ENCODE results near the gene RNF10. TPM values are rescaled to one million over a fixed set of nuclear protein-coding genes. Genes with fewer than 3 reads are reported as not detected.

RNF10 gene
- total and polyA plus RNA-seq, 10 of the 15 experiments (the other 5 are each of a cell fraction or from before 2014, with no cell fraction given): 48.2 to 127 (median 64.5) TPM

DNA sequence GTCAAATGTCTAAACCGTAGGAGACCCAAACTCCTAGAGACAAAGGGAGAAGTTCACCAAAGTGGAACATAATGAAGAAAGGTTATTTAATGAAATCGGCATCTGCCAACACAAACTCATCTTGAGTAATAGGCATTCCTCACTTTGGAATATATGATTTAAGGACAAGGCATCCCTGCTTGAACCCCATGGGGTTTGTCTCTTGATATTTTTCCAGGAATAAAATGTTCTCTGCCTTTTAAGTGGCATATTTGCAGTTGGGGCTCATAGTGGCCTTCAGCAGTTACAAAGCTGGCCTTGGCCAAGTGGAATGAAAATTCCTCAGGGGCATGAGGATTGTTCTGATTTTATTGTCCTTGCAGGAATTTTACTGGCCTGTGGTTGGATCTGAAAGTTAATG lies 40.0 kb downstream of the RNF10 start (continued):
- TF ChIP-seq POLR2AphosphoS5 (IDR thresholded peaks at IDR 0.05; ENCODE audit: low read length) (no peak), CHD2 (IDR thresholded peaks at IDR 0.05; ENCODE audit: borderline replicate concordance, low read depth, low read length) (no peak), ZNF384 (IDR thresholded peaks at IDR 0.05; ENCODE audit: borderline replicate concordance, low read depth, low read length) (no peak), BCL11A (IDR thresholded peaks at IDR 0.05; ENCODE audit: low read depth, low read length) (no peak), WRNIP1 (IDR thresholded peaks at IDR 0.05; ENCODE audit: borderline replicate concordance, low read depth, low read length) (no peak), SMARCA5 (IDR thresholded peaks at IDR 0.05) (no peak), SRF (IDR thresholded peaks at IDR 0.05; ENCODE audit: low read depth in 2 of 2, low read length in 2 of 2) (no peak), HCFC1 (IDR thresholded peaks at IDR 0.05; ENCODE audit: low read length) (no peak)
- TF ChIP-seq, protein P1, sequence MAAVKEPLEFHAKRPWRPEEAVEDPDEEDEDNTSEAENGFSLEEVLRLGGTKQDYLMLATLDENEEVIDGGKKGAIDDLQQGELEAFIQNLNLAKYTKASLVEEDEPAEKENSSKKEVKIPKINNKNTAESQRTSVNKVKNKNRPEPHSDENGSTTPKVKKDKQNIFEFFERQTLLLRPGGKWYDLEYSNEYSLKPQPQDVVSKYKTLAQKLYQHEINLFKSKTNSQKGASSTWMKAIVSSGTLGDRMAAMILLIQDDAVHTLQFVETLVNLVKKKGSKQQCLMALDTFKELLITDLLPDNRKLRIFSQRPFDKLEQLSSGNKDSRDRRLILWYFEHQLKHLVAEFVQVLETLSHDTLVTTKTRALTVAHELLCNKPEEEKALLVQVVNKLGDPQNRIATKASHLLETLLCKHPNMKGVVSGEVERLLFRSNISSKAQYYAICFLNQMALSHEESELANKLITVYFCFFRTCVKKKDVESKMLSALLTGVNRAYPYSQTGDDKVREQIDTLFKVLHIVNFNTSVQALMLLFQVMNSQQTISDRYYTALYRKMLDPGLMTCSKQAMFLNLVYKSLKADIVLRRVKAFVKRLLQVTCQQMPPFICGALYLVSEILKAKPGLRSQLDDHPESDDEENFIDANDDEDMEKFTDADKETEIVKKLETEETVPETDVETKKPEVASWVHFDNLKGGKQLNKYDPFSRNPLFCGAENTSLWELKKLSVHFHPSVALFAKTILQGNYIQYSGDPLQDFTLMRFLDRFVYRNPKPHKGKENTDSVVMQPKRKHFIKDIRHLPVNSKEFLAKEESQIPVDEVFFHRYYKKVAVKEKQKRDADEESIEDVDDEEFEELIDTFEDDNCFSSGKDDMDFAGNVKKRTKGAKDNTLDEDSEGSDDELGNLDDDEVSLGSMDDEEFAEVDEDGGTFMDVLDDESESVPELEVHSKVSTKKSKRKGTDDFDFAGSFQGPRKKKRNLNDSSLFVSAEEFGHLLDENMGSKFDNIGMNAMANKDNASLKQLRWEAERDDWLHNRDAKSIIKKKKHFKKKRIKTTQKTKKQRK (IDR thresholded peaks at IDR 0.05; ENCODE audit: low read depth, low read length): no peak
- TF ChIP-seq, protein P2, sequence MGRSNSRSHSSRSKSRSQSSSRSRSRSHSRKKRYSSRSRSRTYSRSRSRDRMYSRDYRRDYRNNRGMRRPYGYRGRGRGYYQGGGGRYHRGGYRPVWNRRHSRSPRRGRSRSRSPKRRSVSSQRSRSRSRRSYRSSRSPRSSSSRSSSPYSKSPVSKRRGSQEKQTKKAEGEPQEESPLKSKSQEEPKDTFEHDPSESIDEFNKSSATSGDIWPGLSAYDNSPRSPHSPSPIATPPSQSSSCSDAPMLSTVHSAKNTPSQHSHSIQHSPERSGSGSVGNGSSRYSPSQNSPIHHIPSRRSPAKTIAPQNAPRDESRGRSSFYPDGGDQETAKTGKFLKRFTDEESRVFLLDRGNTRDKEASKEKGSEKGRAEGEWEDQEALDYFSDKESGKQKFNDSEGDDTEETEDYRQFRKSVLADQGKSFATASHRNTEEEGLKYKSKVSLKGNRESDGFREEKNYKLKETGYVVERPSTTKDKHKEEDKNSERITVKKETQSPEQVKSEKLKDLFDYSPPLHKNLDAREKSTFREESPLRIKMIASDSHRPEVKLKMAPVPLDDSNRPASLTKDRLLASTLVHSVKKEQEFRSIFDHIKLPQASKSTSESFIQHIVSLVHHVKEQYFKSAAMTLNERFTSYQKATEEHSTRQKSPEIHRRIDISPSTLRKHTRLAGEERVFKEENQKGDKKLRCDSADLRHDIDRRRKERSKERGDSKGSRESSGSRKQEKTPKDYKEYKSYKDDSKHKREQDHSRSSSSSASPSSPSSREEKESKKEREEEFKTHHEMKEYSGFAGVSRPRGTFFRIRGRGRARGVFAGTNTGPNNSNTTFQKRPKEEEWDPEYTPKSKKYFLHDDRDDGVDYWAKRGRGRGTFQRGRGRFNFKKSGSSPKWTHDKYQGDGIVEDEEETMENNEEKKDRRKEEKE (IDR thresholded peaks at IDR 0.05): no peak
- TF ChIP-seq, protein P3, sequence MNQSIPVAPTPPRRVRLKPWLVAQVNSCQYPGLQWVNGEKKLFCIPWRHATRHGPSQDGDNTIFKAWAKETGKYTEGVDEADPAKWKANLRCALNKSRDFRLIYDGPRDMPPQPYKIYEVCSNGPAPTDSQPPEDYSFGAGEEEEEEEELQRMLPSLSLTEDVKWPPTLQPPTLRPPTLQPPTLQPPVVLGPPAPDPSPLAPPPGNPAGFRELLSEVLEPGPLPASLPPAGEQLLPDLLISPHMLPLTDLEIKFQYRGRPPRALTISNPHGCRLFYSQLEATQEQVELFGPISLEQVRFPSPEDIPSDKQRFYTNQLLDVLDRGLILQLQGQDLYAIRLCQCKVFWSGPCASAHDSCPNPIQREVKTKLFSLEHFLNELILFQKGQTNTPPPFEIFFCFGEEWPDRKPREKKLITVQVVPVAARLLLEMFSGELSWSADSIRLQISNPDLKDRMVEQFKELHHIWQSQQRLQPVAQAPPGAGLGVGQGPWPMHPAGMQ (IDR thresholded peaks at IDR 0.05; ENCODE audit: borderline replicate concordance): no peak

Measured in GM12878 (cell line).